Keratinocyte (primary cell): Measurements from ENCODE around the gene NINJ2. TPM values are rescaled to one million over a fixed set of nuclear protein-coding genes. Genes with fewer than 3 reads are reported as not detected.

Experiments used
- DNase-seq: peaks from one replicate; pipeline ENCODE4 v3.0.0-alpha.2; 2011; ENCODE audit warnings: low read depth, missing footprints, low spot score
- FAIRE-seq: peaks from 2 replicates; lab custom pipeline; 2011; peaks lifted over from hg19 to GRCh38; lab: Jason Lieb, UNC
- H2AFZ ChIP-seq: 2 replicates; pipeline ENCODE4 v1.6.0; 2012; ENCODE audit warnings: low read length, control low read depth, inconsistent platforms; ENCODE audit not compliant: control insufficient read depth
- H3K27ac ChIP-seq: 2 replicates; pipeline ENCODE4 v1.5.1; 2011; ENCODE audit warnings: low read length; ENCODE audit not compliant: control insufficient read depth, insufficient read depth
- H3K27me3 ChIP-seq: 3 replicates; pipeline ENCODE4 v1.6.0; 2011; ENCODE audit warnings: low read length; ENCODE audit not compliant: control insufficient read depth, insufficient read depth; ENCODE audit errors: extremely low read depth
- H3K36me3 ChIP-seq, 2 experiments: 2 replicates in 1 of 2; 3 replicates in 1 of 2; pipeline ENCODE4 v1.5.1; 2011; ENCODE audit warnings: low read length in 2 of 2, mild to moderate bottlenecking in 1 of 2; ENCODE audit not compliant: control insufficient read depth in 2 of 2, insufficient read depth in 2 of 2; ENCODE audit errors: extremely low read depth in 1 of 2
- H3K4me1 ChIP-seq: 3 replicates; pipeline ENCODE4 v1.5.1; 2011; ENCODE audit warnings: low read length; ENCODE audit not compliant: control insufficient read depth, insufficient read depth; ENCODE audit errors: extremely low read depth
- H3K4me2 ChIP-seq: 3 replicates; pipeline ENCODE4 v1.6.0; 2011; ENCODE audit warnings: low read depth, low read length; ENCODE audit not compliant: control insufficient read depth, insufficient read depth; ENCODE audit errors: extremely low read depth
- H3K4me3 ChIP-seq, 3 experiments: fragments of 200-600 bp in 1 of 3; sonication (generic) in 1 of 3; 2 replicates in 2 of 3; 3 replicates in 1 of 3; pipeline ENCODE4 v1.5.1; 2011 to 2016; ENCODE audit warnings: low read length in 3 of 3, mild to moderate bottlenecking in 3 of 3, control low read depth in 2 of 3, inconsistent platforms in 1 of 3, low read depth in 1 of 3, mixed read lengths in 1 of 3, mixed run types in 1 of 3, moderate library complexity in 1 of 3; ENCODE audit not compliant: control insufficient read depth in 2 of 3, insufficient read depth in 2 of 3; ENCODE audit errors: extremely low read depth in 1 of 3
- H3K79me2 ChIP-seq: 2 replicates; pipeline ENCODE4 v1.6.0; 2012; ENCODE audit warnings: low read length; ENCODE audit not compliant: control insufficient read depth, insufficient read depth
- H3K9ac ChIP-seq: 3 replicates; pipeline ENCODE4 v1.6.0; 2011; ENCODE audit warnings: low read length; ENCODE audit not compliant: control insufficient read depth, insufficient read depth; ENCODE audit errors: extremely low read depth
- H3K9me1 ChIP-seq: 3 replicates; pipeline ENCODE4 v1.6.0; 2011; ENCODE audit warnings: low read length; ENCODE audit not compliant: control insufficient read depth, insufficient read depth; ENCODE audit errors: extremely low read depth
- H3K9me3 ChIP-seq: 2 replicates; pipeline ENCODE4 v1.5.1; 2012; ENCODE audit warnings: low read depth, low read length; ENCODE audit not compliant: control insufficient read depth
- H4K20me1 ChIP-seq: 3 replicates; pipeline ENCODE4 v1.6.0; 2011; ENCODE audit warnings: low read length; ENCODE audit not compliant: control insufficient read depth, insufficient read depth; ENCODE audit errors: extremely low read depth
- CTCF ChIP-seq, 3 experiments: IDR thresholded peaks in 1 of 3; conservative IDR thresholded peaks in 1 of 3; optimal IDR thresholded peaks in 1 of 3; 2 replicates in 2 of 3; 3 replicates in 1 of 3; pipeline versions ENCODE3 to v1.5.1; 2011; ENCODE audit warnings: low read length in 3 of 3, mild to moderate bottlenecking in 3 of 3, moderate library complexity in 2 of 3, control low read depth in 1 of 3, inconsistent platforms in 1 of 3; ENCODE audit not compliant: insufficient read depth in 2 of 3; ENCODE audit errors: extremely low read depth in 1 of 3
- EZH2 ChIP-seq: IDR thresholded peaks from one replicate; pipeline ENCODE4 v1.6.1; 2012; ENCODE audit warnings: inconsistent platforms, mild to moderate bottlenecking, low read length, moderate library complexity
- dilution Hi-C: fragments of 300-500 bp; cut with MboI; formaldehyde crosslinking; loops from one replicate; pipeline ENCODE4 v1.7.0; 2020; ENCODE audit warnings: low sequenced_read_pairs; ENCODE audit not compliant: extremely low pct_ligation_motif_present
- polyA plus RNA-seq, 5 experiments: library from polyadenylated mRNA; depleted of rRNA in 3 of 5; stranded (reverse) in 3 of 5; stranded (forward) in 1 of 5; unstranded in 1 of 5; fragments of >200 nt; gene quantifications; 1 replicate in 1 of 5; 2 replicates in 3 of 5; 3 replicates in 1 of 5; pipeline versions ENCODE4 v1.2.1 to v1.2.3, GENCODE V29; 2011 to 2012; ENCODE audit warnings: missing spikeins in 2 of 5, low read depth in 1 of 5, low replicate concordance in 1 of 5

NINJ2 gene
- polyA plus RNA-seq, 1 donor (not counting 4 experiments of a cell fraction or from before 2014, with no cell fraction given): 0.58 TPM

- no peaks in the 10 kb centered on the region for H3K4me1 ChIP-seq
Observed at GRCh38 chr12:561391-561705, 101.9 kb downstream of the NINJ2 start.

GRCh38 chr12:560691-561390 is 102.4 kb downstream of the NINJ2 start:
- peaks cover 0 to 10% of the 10 kb centered on the region in 2 experiments for H3K36me3 ChIP-seq
- no peak overlapping the region for H2AFZ ChIP-seq
- FAIRE-seq: no peak
- no peak for TF ChIP-seq EZH2
- no peak for TF ChIP-seq CTCF (optimal IDR thresholded peaks at IDR 0.05 in 1 of 3, IDR thresholded peaks at IDR 0.05 in 1 of 3, conservative IDR thresholded peaks at IDR 0.05 in 1 of 3; ENCODE audit: extremely low read depth in 1 of 3, insufficient read depth in 2 of 3, low read length in 3 of 3)
- no peaks in the 10 kb centered on the region for H3K4me1 ChIP-seq
- no peaks in the 10 kb centered on the region for H3K9me3 ChIP-seq
- H3K9me1 ChIP-seq: no peaks in the 10 kb centered on the region
- dilution Hi-C loops: no loop called here
- no peak for DNase-seq
- H3K27ac ChIP-seq: no peak overlapping the region
- peaks cover 10% of the 10 kb centered on the region for H3K27me3 ChIP-seq
- H3K79me2 ChIP-seq: no peaks in the 10 kb centered on the region
- no peaks in the 10 kb centered on the region for H4K20me1 ChIP-seq
- H3K9ac ChIP-seq: no peak overlapping the region
- H3K4me2 ChIP-seq: no peak overlapping the region
- no peak overlapping the region for H3K4me3 ChIP-seq

More at GRCh38 chr12:561391-561705, 101.9 kb downstream of the NINJ2 start:
- Histone ChIP-seq H3K27me3 (peaks cover 10% of the 10 kb centered on the region), H3K27ac (no peak overlapping the region), H4K20me1 (no peaks in the 10 kb centered on the region), H3K9me3 (no peaks in the 10 kb centered on the region), H3K4me2 (no peak overlapping the region), H3K9me1 (no peaks in the 10 kb centered on the region), H2AFZ (no peak overlapping the region), H3K36me3 (peaks cover 0 to 10% of the 10 kb centered on the region in 2 experiments), H3K79me2 (no peaks in the 10 kb centered on the region), H3K4me3 (no peak overlapping the region), H3K9ac (no peak overlapping the region)
- FAIRE-seq (no peak), DNase-seq (no peak)
- dilution Hi-C loops: no loop called here
- TF ChIP-seq EZH2 (no peak), CTCF (optimal IDR thresholded peaks at IDR 0.05 in 1 of 3, IDR thresholded peaks at IDR 0.05 in 1 of 3, conservative IDR thresholded peaks at IDR 0.05 in 1 of 3; ENCODE audit: extremely low read depth in 1 of 3, insufficient read depth in 2 of 3, low read length in 3 of 3) (no peak)
